ENCODE data around the gene RAMACL.
A peak's percentile ranks its signal among the peaks of the same experiment; 100 is the strongest.

The RAMACL gene

DNA sequence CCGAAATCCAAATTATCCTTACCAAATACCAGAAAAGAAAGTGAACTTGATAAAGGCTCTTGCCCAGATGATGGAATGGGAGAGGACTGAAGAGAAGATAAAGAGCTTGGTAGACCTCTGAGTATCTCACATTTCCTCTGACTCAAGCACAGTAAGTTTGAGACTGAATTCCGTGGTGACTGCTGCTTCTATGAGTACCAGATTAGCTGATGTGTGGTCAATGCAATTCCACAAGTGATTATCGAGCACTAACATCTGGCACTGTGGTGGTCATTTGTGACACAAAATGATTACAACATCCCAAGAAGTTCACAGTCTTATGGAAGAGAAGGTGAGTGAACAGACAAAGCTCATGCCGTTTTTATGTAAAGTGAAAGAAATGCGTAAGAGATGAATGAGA is 43.1 kb upstream of the RAMACL start:
- H2AFZ ChIP-seq (ENCODE audit: low read length), result no peak overlapping the region
- TF ChIP-seq, protein P1, sequence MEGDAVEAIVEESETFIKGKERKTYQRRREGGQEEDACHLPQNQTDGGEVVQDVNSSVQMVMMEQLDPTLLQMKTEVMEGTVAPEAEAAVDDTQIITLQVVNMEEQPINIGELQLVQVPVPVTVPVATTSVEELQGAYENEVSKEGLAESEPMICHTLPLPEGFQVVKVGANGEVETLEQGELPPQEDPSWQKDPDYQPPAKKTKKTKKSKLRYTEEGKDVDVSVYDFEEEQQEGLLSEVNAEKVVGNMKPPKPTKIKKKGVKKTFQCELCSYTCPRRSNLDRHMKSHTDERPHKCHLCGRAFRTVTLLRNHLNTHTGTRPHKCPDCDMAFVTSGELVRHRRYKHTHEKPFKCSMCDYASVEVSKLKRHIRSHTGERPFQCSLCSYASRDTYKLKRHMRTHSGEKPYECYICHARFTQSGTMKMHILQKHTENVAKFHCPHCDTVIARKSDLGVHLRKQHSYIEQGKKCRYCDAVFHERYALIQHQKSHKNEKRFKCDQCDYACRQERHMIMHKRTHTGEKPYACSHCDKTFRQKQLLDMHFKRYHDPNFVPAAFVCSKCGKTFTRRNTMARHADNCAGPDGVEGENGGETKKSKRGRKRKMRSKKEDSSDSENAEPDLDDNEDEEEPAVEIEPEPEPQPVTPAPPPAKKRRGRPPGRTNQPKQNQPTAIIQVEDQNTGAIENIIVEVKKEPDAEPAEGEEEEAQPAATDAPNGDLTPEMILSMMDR (IDR thresholded peaks at IDR 0.05; ENCODE audit: low read length), result no peak
- no peak for TF ChIP-seq EZH2 (IDR thresholded peaks at IDR 0.05; ENCODE audit: borderline replicate concordance, low read length)
- H3K4me3 ChIP-seq (ENCODE audit: low read depth, low read length, poor library complexity, severe bottlenecking), result no peak overlapping the region
- no peaks in the 10 kb centered on the region for H3K9me3 ChIP-seq (ENCODE audit: low read length)
- no peak overlapping the region for H3K9ac ChIP-seq (ENCODE audit: low read length)
- no peaks in the 10 kb centered on the region for H3F3A ChIP-seq (ENCODE audit: insufficient read depth, low read length)
- H3K27me3 ChIP-seq (ENCODE audit: insufficient read depth, low read length), result peaks cover 4% of the 10 kb centered on the region
- H4K20me1 ChIP-seq (ENCODE audit: insufficient read depth, low read length), result no peaks in the 10 kb centered on the region
- H3K9me2 ChIP-seq (ENCODE audit: low read depth, low read length), result no peaks in the 10 kb centered on the region
- H3K4me2 ChIP-seq (ENCODE audit: low read length), result no peak overlapping the region
- H3K79me2 ChIP-seq (ENCODE audit: insufficient read depth, low read length), result no peaks in the 10 kb centered on the region
- no peak overlapping the region for H3K27ac ChIP-seq (ENCODE audit: low read depth, low read length, poor library complexity, severe bottlenecking)
- peaks cover 6% of the 10 kb centered on the region for H3K4me1 ChIP-seq (ENCODE audit: insufficient read depth, low read length, severe bottlenecking)
- H3K36me3 ChIP-seq (ENCODE audit: insufficient read depth, low read length), result no peaks in the 10 kb centered on the region

DNA sequence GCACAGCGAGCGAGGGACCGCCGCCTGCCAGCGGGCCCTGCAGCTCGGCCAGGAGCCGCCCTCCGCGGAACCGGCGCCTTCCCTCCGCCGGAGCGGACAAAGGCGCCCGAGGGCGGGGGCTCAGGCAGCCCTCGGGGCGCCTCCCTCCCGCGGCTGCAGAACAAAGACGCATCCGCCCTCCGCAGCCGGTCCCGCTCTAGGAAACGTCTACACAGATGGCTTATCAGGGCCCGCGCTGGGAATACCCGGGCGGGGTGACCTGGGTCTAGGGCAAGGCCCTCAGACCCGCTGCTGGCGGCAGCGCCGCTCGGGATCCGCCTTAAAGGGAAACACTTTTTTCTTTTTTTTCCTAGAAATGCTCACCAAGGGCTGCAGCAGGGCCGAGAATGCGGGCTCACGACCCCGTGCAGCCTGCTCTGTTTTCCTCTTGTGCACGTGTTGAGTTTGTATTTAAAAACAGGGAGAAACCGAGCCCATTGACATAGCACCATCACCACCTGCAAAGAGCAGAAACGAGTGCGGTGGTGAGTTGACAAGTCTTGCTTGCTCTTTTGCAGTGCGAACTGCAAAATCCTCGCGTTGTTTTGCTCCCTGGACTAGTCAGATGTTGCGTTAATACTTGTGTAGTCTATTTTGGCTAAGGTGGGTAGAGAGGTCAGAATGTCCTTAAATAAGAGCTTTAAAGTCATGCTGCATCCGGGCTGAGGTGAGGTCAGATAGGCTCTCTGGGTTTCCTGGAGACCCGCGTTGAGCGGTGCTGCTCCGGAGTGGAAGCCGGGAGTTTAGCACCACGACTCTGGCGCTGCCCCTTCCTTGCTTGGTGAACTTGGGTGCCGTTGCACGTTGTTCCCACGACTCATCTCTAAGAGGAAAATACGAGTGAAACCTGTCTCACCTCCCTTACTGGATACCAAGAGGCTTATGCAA is 41.7 kb upstream of the RAMACL start:
- Histone ChIP-seq H3K4me3 (ENCODE audit: low read depth, low read length, poor library complexity, severe bottlenecking) (peak overlapping the region; percentile 52), H3K9me3 (ENCODE audit: low read length) (no peaks in the 10 kb centered on the region), H3K27me3 (ENCODE audit: insufficient read depth, low read length) (peaks cover 4% of the 10 kb centered on the region), H3K27ac (ENCODE audit: low read depth, low read length, poor library complexity, severe bottlenecking) (no peak overlapping the region), H2AFZ (ENCODE audit: low read length) (no peak overlapping the region), H3K4me1 (ENCODE audit: insufficient read depth, low read length, severe bottlenecking) (peaks cover 6% of the 10 kb centered on the region), H3K9ac (ENCODE audit: low read length) (no peak overlapping the region), H3K36me3 (ENCODE audit: insufficient read depth, low read length) (no peaks in the 10 kb centered on the region), H3K9me2 (ENCODE audit: low read depth, low read length) (no peaks in the 10 kb centered on the region), H3K4me2 (ENCODE audit: low read length) (peak overlapping the region; percentile 65), H3K79me2 (ENCODE audit: insufficient read depth, low read length) (no peaks in the 10 kb centered on the region), H3F3A (ENCODE audit: insufficient read depth, low read length) (no peaks in the 10 kb centered on the region), H4K20me1 (ENCODE audit: insufficient read depth, low read length) (no peaks in the 10 kb centered on the region)
- TF ChIP-seq EZH2 (IDR thresholded peaks at IDR 0.05; ENCODE audit: borderline replicate concordance, low read length), result no peak
- TF ChIP-seq, protein P1 (IDR thresholded peaks at IDR 0.05; ENCODE audit: low read length), result no peak

DNA sequence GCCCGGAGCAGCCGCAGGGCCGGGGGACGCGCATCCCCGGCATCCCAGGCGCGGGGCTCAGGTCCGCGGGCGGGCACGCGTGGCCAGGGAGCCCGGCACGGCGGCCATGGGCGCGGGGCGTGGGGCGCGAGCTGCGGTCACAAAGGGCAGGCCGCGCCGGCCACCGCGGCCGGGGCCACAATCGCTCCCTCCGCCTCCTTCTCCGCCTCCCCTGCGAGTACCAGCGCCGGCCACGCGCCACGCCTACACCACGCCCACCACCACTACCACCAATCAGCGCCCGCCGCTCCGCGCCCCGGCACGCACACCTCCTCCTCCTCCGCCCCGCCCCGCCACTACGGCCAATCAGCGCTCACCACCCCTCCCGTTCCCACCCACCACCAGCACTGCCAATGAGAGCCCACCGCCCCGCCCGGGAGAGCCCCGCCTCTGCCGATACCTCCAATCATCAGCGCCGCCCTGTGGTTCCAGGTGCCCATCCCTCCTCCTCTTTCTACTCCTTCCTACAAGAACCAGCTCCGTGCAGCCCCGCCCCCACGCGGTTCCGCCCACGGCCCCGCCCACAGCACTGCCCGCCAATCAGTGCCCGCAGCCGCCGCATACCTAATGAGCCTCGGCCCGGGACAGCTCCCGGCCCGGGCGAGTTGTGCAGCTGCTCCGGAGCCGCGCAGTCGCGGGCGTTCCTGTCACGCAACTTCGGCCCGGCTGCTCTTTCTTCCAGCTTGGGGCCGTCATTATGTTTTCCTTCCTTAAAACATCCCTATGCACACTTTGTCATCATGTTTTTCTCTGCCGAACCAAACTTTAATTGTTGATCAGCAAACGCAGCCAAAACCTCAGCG is 40.8 kb upstream of the RAMACL start, which contains the start of gene RPS6KA2:
Gene RPS6KA2 (minus strand): TSS at position 219 of the 842 bp plus-strand sequence. CDS start 232 bp downstream, outside the sequence.
- TF ChIP-seq EZH2 (IDR thresholded peaks at IDR 0.05; ENCODE audit: borderline replicate concordance, low read length), result no peak
- TF ChIP-seq, protein P1 (IDR thresholded peaks at IDR 0.05; ENCODE audit: low read length), result no peak
- no peak within 1 kb of the TSS for H3K9ac ChIP-seq (ENCODE audit: low read length)
- peaks cover 6% of the 10 kb centered on the region for H3K4me1 ChIP-seq (ENCODE audit: insufficient read depth, low read length, severe bottlenecking)
- H3K36me3 ChIP-seq (ENCODE audit: insufficient read depth, low read length), result no peaks in the 10 kb centered on the region
- no peaks in the 10 kb centered on the region for H3F3A ChIP-seq (ENCODE audit: insufficient read depth, low read length)
- H3K9me3 ChIP-seq (ENCODE audit: low read length), result no peaks in the 10 kb centered on the region
- no peaks in the 10 kb centered on the region for H3K9me2 ChIP-seq (ENCODE audit: low read depth, low read length)
- H3K4me2 ChIP-seq (ENCODE audit: low read length), result peak within 1 kb of the TSS; percentile 65
- peaks cover 4% of the 10 kb centered on the region; the same call in 1 of the 2 replicates for H3K27me3 ChIP-seq (ENCODE audit: insufficient read depth, low read length)
- H3K27ac ChIP-seq (ENCODE audit: low read depth, low read length, poor library complexity, severe bottlenecking), result no peak within 1 kb of the TSS
- H2AFZ ChIP-seq (ENCODE audit: low read length), result no peak within 1 kb of the TSS
- peak within 1 kb of the TSS; percentile 52 for H3K4me3 ChIP-seq (ENCODE audit: low read depth, low read length, poor library complexity, severe bottlenecking)
- H4K20me1 ChIP-seq (ENCODE audit: insufficient read depth, low read length), result no peaks in the 10 kb centered on the region
- H3K79me2 ChIP-seq (ENCODE audit: insufficient read depth, low read length), result no peaks in the 10 kb centered on the region

All from OCI-LY1 (cell line).